Neural cell (in vitro differentiated cells): ENCODE results near the gene MYO5A. TPM values are rescaled to one million over a fixed set of nuclear protein-coding genes. Genes with fewer than 3 reads are reported as not detected.

Source experiments
- H2AFZ ChIP-seq: fragments of 200-600, 300-800 bp; sonication (generic), shearing (Covaris generic); 2 replicates; pipeline ENCODE4 v1.6.0; 2014; ENCODE audit warnings: low read depth, mild to moderate bottlenecking, antibody characterized with exemption, low read length, moderate library complexity
- H3F3A ChIP-seq: fragments of 200-600 bp; shearing (Covaris generic); 2 replicates; pipeline ENCODE4 v1.6.1; 2016; ENCODE audit warnings: mild to moderate bottlenecking, moderate library complexity, mixed read lengths, antibody characterized with exemption, low read length; ENCODE audit not compliant: insufficient read depth, poor library complexity, severe bottlenecking
- H3K27ac ChIP-seq: fragments of 200-600, 300-800 bp; sonication (generic), shearing (Covaris generic); 2 replicates; pipeline ENCODE4 v1.5.1; 2014; ENCODE audit warnings: mild to moderate bottlenecking, low read length, moderate library complexity
- H3K27me3 ChIP-seq: fragments of 300-800, 200-600 bp; sonication (generic), shearing (Covaris generic); 2 replicates; pipeline ENCODE4 v1.6.0; 2014; ENCODE audit warnings: mild to moderate bottlenecking, low read depth, low read length, moderate library complexity; ENCODE audit not compliant: insufficient read depth
- H3K36me3 ChIP-seq: fragments of 300-800, 200-600 bp; sonication (generic), shearing (Covaris generic); 2 replicates; pipeline ENCODE4 v1.5.1; 2014; ENCODE audit warnings: mild to moderate bottlenecking, antibody characterized with exemption, low read length, moderate library complexity; ENCODE audit not compliant: insufficient read depth
- H3K4me2 ChIP-seq: fragments of 300-800, 200-600 bp; sonication (generic), shearing (Covaris generic); 2 replicates; pipeline ENCODE4 v1.6.0; 2014; ENCODE audit warnings: mild to moderate bottlenecking, low read length
- H3K4me3 ChIP-seq: fragments of 300-800, 200-600 bp; sonication (generic), shearing (Covaris generic); 2 replicates; pipeline ENCODE4 v1.5.1; 2014; ENCODE audit warnings: mild to moderate bottlenecking, low read length, moderate library complexity
- H3K79me2 ChIP-seq: fragments of 200-600 bp; shearing (Covaris generic); replicated peaks from 2 replicates; pipeline ENCODE4 v1.6.0; 2014; ENCODE audit warnings: mild to moderate bottlenecking, low read length, moderate library complexity; ENCODE audit not compliant: insufficient read depth
- H3K9ac ChIP-seq: fragments of 300-800, 200-600 bp; sonication (generic), shearing (Covaris generic); 2 replicates; pipeline ENCODE4 v1.6.1; 2016; ENCODE audit warnings: mild to moderate bottlenecking, low read length, mixed read lengths
- H3K9me2 ChIP-seq: fragments of 200-600 bp; shearing (Covaris generic); 2 replicates; pipeline ENCODE4 v1.6.1; 2016; ENCODE audit warnings: mild to moderate bottlenecking, low read length, mixed read lengths; ENCODE audit not compliant: insufficient read depth
- H3K9me3 ChIP-seq: fragments of 200-600, 300-800 bp; sonication (generic), shearing (Covaris generic); 2 replicates; pipeline ENCODE4 v1.6.1; 2016; ENCODE audit warnings: mild to moderate bottlenecking, mixed run types, low read length, moderate library complexity, mixed read lengths
- H4K20me1 ChIP-seq: fragments of 200-600 bp; shearing (Covaris generic); 2 replicates; pipeline ENCODE4 v1.6.1; 2016; ENCODE audit warnings: mild to moderate bottlenecking, mixed run types; ENCODE audit not compliant: insufficient read depth
- EP300 ChIP-seq: fragments of 450-650 bp; conservative IDR thresholded peaks from 2 replicates; pipeline ENCODE4 v1.6.1; 2014; ENCODE audit warnings: antibody characterized with exemption, mild to moderate bottlenecking, moderate library complexity; ENCODE audit not compliant: poor library complexity, severe bottlenecking
- EZH2 ChIP-seq: fragments of 200-600, 300-800 bp; shearing (Covaris generic), sonication (generic); IDR thresholded peaks from 2 replicates; pipeline ENCODE4 v1.6.1; 2014; ENCODE audit warnings: antibody characterized with exemption, low read length, borderline replicate concordance, mild to moderate bottlenecking; ENCODE audit not compliant: insufficient read depth, poor library complexity, severe bottlenecking
- MXI1 ChIP-seq: fragments of 450-650 bp; conservative IDR thresholded peaks from 2 replicates; pipeline ENCODE4 v1.6.1; 2014; ENCODE audit warnings: antibody characterized with exemption, mild to moderate bottlenecking; ENCODE audit not compliant: poor library complexity, severe bottlenecking
- POLR2AphosphoS5 ChIP-seq: IDR thresholded peaks from 2 replicates; pipeline ENCODE4 v1.6.1; 2012
- RAD21 ChIP-seq: fragments of 450-650 bp; conservative IDR thresholded peaks from 2 replicates; pipeline ENCODE4 v1.6.1; 2014; ENCODE audit warnings: antibody characterized with exemption, mild to moderate bottlenecking, moderate library complexity
- SMC3 ChIP-seq: fragments of 450-650 bp; conservative IDR thresholded peaks from 2 replicates; pipeline ENCODE4 v1.6.1; 2014; ENCODE audit warnings: antibody characterized with exemption, mild to moderate bottlenecking, moderate library complexity; ENCODE audit not compliant: poor library complexity
- TAF1 ChIP-seq: IDR thresholded peaks from 2 replicates; pipeline ENCODE4 v1.6.1; 2012; ENCODE audit warnings: low read depth
- polyA plus RNA-seq: library from polyadenylated mRNA; depleted of rRNA; stranded (reverse); fragments of >200 nt; gene quantifications from 2 replicates; pipeline ENCODE4 v1.2.3, GENCODE V29; 2014
- TF ChIP-seq, protein P1 (sequence below): fragments of 450-650 bp; IDR thresholded peaks from 2 replicates; pipeline ENCODE4 v1.5.1; 2014; ENCODE audit warnings: antibody characterized with exemption, mild to moderate bottlenecking, moderate library complexity; ENCODE audit not compliant: poor library complexity, severe bottlenecking
- TF ChIP-seq, protein P2 (sequence below): IDR thresholded peaks from 2 replicates; pipeline ENCODE4 v1.6.1; 2012; ENCODE audit warnings: borderline replicate concordance

The MYO5A gene
- polyA plus RNA-seq, 1 donor from 2014 or later: 43.8 TPM

DNA sequence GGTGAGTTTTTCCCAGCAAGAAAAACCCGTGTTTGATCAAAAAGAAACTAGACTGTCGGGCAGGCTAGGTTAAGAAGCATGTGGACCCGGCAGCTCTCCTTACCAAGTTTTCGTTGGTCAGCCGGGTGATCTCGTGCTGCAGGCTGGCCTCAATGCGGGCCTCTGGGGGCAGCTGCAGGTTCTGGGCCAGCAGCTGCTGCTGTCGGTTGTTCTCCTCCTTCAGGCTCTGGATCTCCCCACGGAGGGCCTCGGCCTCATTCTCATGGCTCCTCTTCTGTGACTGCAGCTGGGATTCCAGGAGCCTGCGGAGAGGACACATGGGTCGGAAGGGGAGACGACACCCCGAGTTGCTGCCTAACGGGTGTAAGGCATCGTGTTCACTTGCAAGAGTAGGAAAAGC is 188.6 kb downstream of the MYO5A start:
- Histone ChIP-seq H3K36me3 (no peaks in the 10 kb centered on the region), H3K27ac (no peak overlapping the region), H2AFZ (no peak overlapping the region), H3K27me3 (no peaks in the 10 kb centered on the region), H3F3A (no peaks in the 10 kb centered on the region), H4K20me1 (no peaks in the 10 kb centered on the region), H3K4me3 (no peak overlapping the region), H3K79me2 (no peaks in the 10 kb centered on the region), H3K9me3 (no peaks in the 10 kb centered on the region), H3K9ac (no peak overlapping the region), H3K9me2 (no peaks in the 10 kb centered on the region), H3K4me2 (no peak overlapping the region)
- no peak for TF ChIP-seq RAD21
- no peak for TF ChIP-seq SMC3
- no peak for TF ChIP-seq POLR2AphosphoS5
- TF ChIP-seq EZH2: no peak
- no peak for TF ChIP-seq EP300
- TF ChIP-seq MXI1: no peak

DNA sequence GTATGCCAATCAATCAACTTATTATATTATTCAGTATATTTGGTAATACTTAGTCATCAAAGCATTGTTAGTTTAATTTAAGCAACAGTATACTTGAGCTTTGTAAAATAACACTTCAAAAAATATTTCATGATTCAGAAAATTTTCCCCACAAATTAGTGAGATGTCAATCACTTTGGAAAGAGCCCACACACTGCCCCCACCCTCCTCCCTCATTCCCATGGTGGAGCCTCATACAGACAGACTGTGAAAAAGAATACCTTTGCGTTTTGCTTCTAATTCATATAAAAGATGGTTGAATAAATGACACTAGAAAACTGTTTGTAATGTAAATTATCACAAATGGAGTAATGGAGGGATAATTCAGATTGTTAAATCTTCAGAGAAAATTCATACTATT is 189.8 kb downstream of the MYO5A start:
- H3K9ac ChIP-seq: no peak overlapping the region
- H3K36me3 ChIP-seq: no peaks in the 10 kb centered on the region
- H3K27me3 ChIP-seq: no peaks in the 10 kb centered on the region
- H4K20me1 ChIP-seq: no peaks in the 10 kb centered on the region
- H3K4me2 ChIP-seq: no peak overlapping the region
- H2AFZ ChIP-seq: no peak overlapping the region
- H3K27ac ChIP-seq: no peak overlapping the region
- H3K9me3 ChIP-seq: no peaks in the 10 kb centered on the region
- H3K79me2 ChIP-seq: no peaks in the 10 kb centered on the region
- no peak overlapping the region for H3K4me3 ChIP-seq
- H3F3A ChIP-seq: no peaks in the 10 kb centered on the region
- TF ChIP-seq EP300 (no peak), POLR2AphosphoS5 (no peak), SMC3 (no peak), MXI1 (no peak), EZH2 (no peak), RAD21 (no peak), TAF1 (no peak)
- TF ChIP-seq, protein P1, sequence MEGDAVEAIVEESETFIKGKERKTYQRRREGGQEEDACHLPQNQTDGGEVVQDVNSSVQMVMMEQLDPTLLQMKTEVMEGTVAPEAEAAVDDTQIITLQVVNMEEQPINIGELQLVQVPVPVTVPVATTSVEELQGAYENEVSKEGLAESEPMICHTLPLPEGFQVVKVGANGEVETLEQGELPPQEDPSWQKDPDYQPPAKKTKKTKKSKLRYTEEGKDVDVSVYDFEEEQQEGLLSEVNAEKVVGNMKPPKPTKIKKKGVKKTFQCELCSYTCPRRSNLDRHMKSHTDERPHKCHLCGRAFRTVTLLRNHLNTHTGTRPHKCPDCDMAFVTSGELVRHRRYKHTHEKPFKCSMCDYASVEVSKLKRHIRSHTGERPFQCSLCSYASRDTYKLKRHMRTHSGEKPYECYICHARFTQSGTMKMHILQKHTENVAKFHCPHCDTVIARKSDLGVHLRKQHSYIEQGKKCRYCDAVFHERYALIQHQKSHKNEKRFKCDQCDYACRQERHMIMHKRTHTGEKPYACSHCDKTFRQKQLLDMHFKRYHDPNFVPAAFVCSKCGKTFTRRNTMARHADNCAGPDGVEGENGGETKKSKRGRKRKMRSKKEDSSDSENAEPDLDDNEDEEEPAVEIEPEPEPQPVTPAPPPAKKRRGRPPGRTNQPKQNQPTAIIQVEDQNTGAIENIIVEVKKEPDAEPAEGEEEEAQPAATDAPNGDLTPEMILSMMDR: no peak
- TF ChIP-seq, protein P2, sequence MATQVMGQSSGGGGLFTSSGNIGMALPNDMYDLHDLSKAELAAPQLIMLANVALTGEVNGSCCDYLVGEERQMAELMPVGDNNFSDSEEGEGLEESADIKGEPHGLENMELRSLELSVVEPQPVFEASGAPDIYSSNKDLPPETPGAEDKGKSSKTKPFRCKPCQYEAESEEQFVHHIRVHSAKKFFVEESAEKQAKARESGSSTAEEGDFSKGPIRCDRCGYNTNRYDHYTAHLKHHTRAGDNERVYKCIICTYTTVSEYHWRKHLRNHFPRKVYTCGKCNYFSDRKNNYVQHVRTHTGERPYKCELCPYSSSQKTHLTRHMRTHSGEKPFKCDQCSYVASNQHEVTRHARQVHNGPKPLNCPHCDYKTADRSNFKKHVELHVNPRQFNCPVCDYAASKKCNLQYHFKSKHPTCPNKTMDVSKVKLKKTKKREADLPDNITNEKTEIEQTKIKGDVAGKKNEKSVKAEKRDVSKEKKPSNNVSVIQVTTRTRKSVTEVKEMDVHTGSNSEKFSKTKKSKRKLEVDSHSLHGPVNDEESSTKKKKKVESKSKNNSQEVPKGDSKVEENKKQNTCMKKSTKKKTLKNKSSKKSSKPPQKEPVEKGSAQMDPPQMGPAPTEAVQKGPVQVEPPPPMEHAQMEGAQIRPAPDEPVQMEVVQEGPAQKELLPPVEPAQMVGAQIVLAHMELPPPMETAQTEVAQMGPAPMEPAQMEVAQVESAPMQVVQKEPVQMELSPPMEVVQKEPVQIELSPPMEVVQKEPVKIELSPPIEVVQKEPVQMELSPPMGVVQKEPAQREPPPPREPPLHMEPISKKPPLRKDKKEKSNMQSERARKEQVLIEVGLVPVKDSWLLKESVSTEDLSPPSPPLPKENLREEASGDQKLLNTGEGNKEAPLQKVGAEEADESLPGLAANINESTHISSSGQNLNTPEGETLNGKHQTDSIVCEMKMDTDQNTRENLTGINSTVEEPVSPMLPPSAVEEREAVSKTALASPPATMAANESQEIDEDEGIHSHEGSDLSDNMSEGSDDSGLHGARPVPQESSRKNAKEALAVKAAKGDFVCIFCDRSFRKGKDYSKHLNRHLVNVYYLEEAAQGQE: no peak
- H3K9me2 ChIP-seq: no peaks in the 10 kb centered on the region

DNA sequence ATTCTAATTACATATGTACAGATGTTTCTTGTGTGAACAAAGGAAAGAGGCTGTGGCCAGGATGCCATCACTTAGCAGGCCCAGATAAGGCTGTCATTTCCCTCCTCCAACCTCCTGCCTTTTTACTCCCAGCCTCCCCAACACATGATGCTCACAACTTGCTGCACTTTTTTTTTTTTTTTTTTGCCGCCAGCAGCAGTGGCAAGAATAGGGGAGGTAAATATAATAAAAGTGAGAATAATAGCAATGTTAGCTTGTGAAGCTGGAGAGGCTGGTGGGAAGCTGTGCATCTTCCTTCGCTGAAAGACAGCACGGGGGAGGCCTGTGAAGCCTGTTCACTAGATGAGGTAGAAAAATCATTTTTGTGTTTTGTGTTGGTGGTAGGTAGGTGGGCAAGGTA is 190.6 kb downstream of the MYO5A start:
- Histone ChIP-seq H3K9ac (no peak overlapping the region), H4K20me1 (no peaks in the 10 kb centered on the region), H3K9me2 (no peaks in the 10 kb centered on the region), H3K4me3 (no peak overlapping the region), H2AFZ (no peak overlapping the region), H3F3A (no peaks in the 10 kb centered on the region), H3K4me2 (no peak overlapping the region), H3K36me3 (peaks cover 2% of the 10 kb centered on the region), H3K27ac (peak overlapping the region; percentile 22), H3K9me3 (no peaks in the 10 kb centered on the region), H3K27me3 (no peaks in the 10 kb centered on the region), H3K79me2 (no peaks in the 10 kb centered on the region)
- TF ChIP-seq POLR2AphosphoS5 (no peak), EP300 (no peak)
- TF ChIP-seq, protein P1: no peak
- TF ChIP-seq, protein P2: no peak
